ENCODE measurements around the gene GLS.
"Not testable (repeated sequence)": the region's sequence is repeated elsewhere in the genome, so short reads cannot be mapped to it uniquely, and the experiment has no call there.

GLS gene

GRCh38 chr2:190935054-190935453, 54.4 kb downstream of the GLS start:
- DNase-seq: no peak

- no peak for DNase-seq
Measured at GRCh38 chr2:190938771-190939335, 58.2 kb downstream of the GLS start.

- no peak for DNase-seq
Measured at GRCh38 chr2:190940454-190940853, 59.8 kb downstream of the GLS start.

- DNase-seq: no peak
Measured at GRCh38 chr2:190941571-190941970, 61.0 kb downstream of the GLS start.

- no peak for DNase-seq
Measured at GRCh38 chr2:190942697-190943096, 62.1 kb downstream of the GLS start.

- DNase-seq: no peak
Measured at GRCh38 chr2:190943706-190944105, 63.1 kb downstream of the GLS start.

GRCh38 chr2:190947141-190947540, 66.5 kb downstream of the GLS start:
- DNase-seq: no peak

GRCh38 chr2:190947711-190948251, 67.2 kb downstream of the GLS start:
- DNase-seq: no peak

- DNase-seq: no peak
Measured at GRCh38 chr2:190948671-190949070, 68.0 kb downstream of the GLS start.

- peak in 1 of 14 donors; percentile 57 for DNase-seq
Measured at GRCh38 chr2:190950566-190950991, 70.0 kb downstream of the GLS start.

GRCh38 chr2:190953257-190953656, 72.6 kb downstream of the GLS start:
- DNase-seq: no peak

- DNase-seq: no peak
Measured at GRCh38 chr2:190959911-190960788, 79.5 kb downstream of the GLS start.

- not testable (repeated sequence) for DNase-seq
Measured at GRCh38 chr2:190961117-190961516, 80.5 kb downstream of the GLS start.

- DNase-seq: no peak
Measured at GRCh38 chr2:190961918-190962487, 81.4 kb downstream of the GLS start.

GRCh38 chr2:190963088-190963487, 82.5 kb downstream of the GLS start:
- no peak for DNase-seq

- no peak for DNase-seq
Measured at GRCh38 chr2:190964170-190964795, 83.7 kb downstream of the GLS start.

- DNase-seq: no peak
Measured at GRCh38 chr2:190965580-190966222, 85.1 kb downstream of the GLS start.

GRCh38 chr2:190968522-190968921, 87.9 kb downstream of the GLS start:
- no peak for DNase-seq

- no peak for DNase-seq
Measured at GRCh38 chr2:190970160-190970559, 89.5 kb downstream of the GLS start.

GRCh38 chr2:190970873-190971506, 90.4 kb downstream of the GLS start:
- DNase-seq: no peak

- DNase-seq: no peak
Measured at GRCh38 chr2:190972213-190972612, 91.6 kb downstream of the GLS start.

- DNase-seq: no peak
Measured at GRCh38 chr2:190972846-190973245, 92.2 kb downstream of the GLS start.
